Neuronal stem cell (in vitro differentiated cells): ENCODE measurements around the gene IL6ST.
A peak's percentile ranks its signal among the peaks of the same experiment; 100 is the strongest.

Experiments
- DNase-seq: peaks from one replicate; pipeline ENCODE4 v3.0.0-alpha.2; 2013; ENCODE audit warnings: low spot score
- H2AFZ ChIP-seq: one replicate; pipeline ENCODE4 v1.6.1; 2013; ENCODE audit warnings: mild to moderate bottlenecking, low read length, inconsistent platforms
- H2AK5ac ChIP-seq: 2 replicates; pipeline ENCODE4 v1.6.1; 2013; ENCODE audit warnings: low read depth, mild to moderate bottlenecking, inconsistent platforms, low read length, moderate library complexity, mixed read lengths
- H2BK120ac ChIP-seq: 2 replicates; pipeline ENCODE4 v1.6.1; 2013; ENCODE audit warnings: low read depth, mild to moderate bottlenecking, inconsistent platforms, low read length, moderate library complexity, mixed read lengths
- H2BK12ac ChIP-seq: one replicate; pipeline ENCODE4 v1.6.1; 2013; ENCODE audit warnings: low read length, inconsistent platforms
- H2BK15ac ChIP-seq: 2 replicates; pipeline ENCODE4 v1.6.1; 2013; ENCODE audit warnings: mild to moderate bottlenecking, low read length, inconsistent platforms, mixed read lengths
- H2BK5ac ChIP-seq: one replicate; pipeline ENCODE4 v1.6.1; 2013; ENCODE audit warnings: inconsistent platforms, mild to moderate bottlenecking, low read length, moderate library complexity
- H3K14ac ChIP-seq: one replicate; pipeline ENCODE4 v1.6.1; 2013; ENCODE audit warnings: low read length, inconsistent platforms
- H3K18ac ChIP-seq: 2 replicates; pipeline ENCODE4 v1.6.1; 2013; ENCODE audit warnings: low read length, inconsistent platforms
- H3K23ac ChIP-seq: 2 replicates; pipeline ENCODE4 v1.6.1; 2013; ENCODE audit warnings: low read depth, mild to moderate bottlenecking, mixed read lengths, low read length, inconsistent platforms; ENCODE audit not compliant: poor library complexity
- H3K27ac ChIP-seq: replicated peaks from 3 replicates; pipeline ENCODE4 v1.5.1; 2013; ENCODE audit warnings: low read length, inconsistent platforms
- H3K27me3 ChIP-seq, 3 experiments: 2 replicates each; pipeline ENCODE4 v1.6.1; 2013; ENCODE audit warnings: low read length in 3 of 3, mild to moderate bottlenecking in 2 of 3, inconsistent platforms in 1 of 3, low read depth in 1 of 3, mixed read lengths in 1 of 3, moderate library complexity in 1 of 3; ENCODE audit not compliant: control insufficient read depth in 3 of 3, insufficient read depth in 3 of 3
- H3K36me3 ChIP-seq, 2 donors: replicated peaks in 1 of 2; 2 replicates each; pipeline ENCODE4 v1.6.1; 2013; ENCODE audit warnings: low read length in 2 of 2; ENCODE audit not compliant: control insufficient read depth in 2 of 2, insufficient read depth in 2 of 2
- H3K4ac ChIP-seq: 2 replicates; pipeline ENCODE4 v1.6.1; 2013; ENCODE audit warnings: inconsistent platforms, mild to moderate bottlenecking, low read length, moderate library complexity
- H3K4me1 ChIP-seq, 2 donors: 1 replicate in 1 of 2; 2 replicates in 1 of 2; pipeline ENCODE4 v1.6.1; 2013; ENCODE audit warnings: low read length in 2 of 2, low read depth in 1 of 2; ENCODE audit not compliant: control insufficient read depth in 2 of 2, insufficient read depth in 1 of 2
- H3K4me2 ChIP-seq: one replicate; pipeline ENCODE4 v1.6.1; 2013; ENCODE audit warnings: mild to moderate bottlenecking, low read length, inconsistent platforms; ENCODE audit not compliant: insufficient read depth, poor library complexity, severe bottlenecking
- H3K4me3 ChIP-seq, 2 donors: 2 replicates each; pipeline ENCODE4 v1.5.1; 2013; ENCODE audit warnings: low read length in 2 of 2, mild to moderate bottlenecking in 2 of 2, inconsistent platforms in 1 of 2, moderate library complexity in 1 of 2
- H3K79me1 ChIP-seq: one replicate; pipeline ENCODE4 v1.6.1; 2013; ENCODE audit warnings: low read depth, mild to moderate bottlenecking, inconsistent platforms, low read length, moderate library complexity
- H3K9ac ChIP-seq: one replicate; pipeline ENCODE4 v1.6.1; 2013; ENCODE audit warnings: mild to moderate bottlenecking, low read depth, low read length, inconsistent platforms; ENCODE audit not compliant: poor library complexity
- H3K9me3 ChIP-seq, 2 donors: replicated peaks in 1 of 2; 2 replicates each; pipeline versions ENCODE3 to v1.6.1; 2013; ENCODE audit warnings: low read length in 2 of 2, mild to moderate bottlenecking in 2 of 2, inconsistent platforms in 1 of 2, low read depth in 1 of 2, mixed read lengths in 1 of 2, moderate library complexity in 1 of 2; ENCODE audit not compliant: control insufficient read depth in 2 of 2, insufficient read depth in 1 of 2
- H4K8ac ChIP-seq: one replicate; pipeline ENCODE4 v1.6.1; 2013; ENCODE audit warnings: low read depth, mild to moderate bottlenecking, inconsistent platforms, low read length, moderate library complexity
- H4K91ac ChIP-seq: one replicate; pipeline ENCODE4 v1.6.1; 2013; ENCODE audit warnings: low read length, low read depth, mild to moderate bottlenecking, inconsistent platforms; ENCODE audit not compliant: poor library complexity
- WGBS, 2 donors: extraction: QIAGEN DNeasy Blood & Tissue Kit; methylation state at CpG; one replicate each; pipeline ENCODE4 v1.1.7; 2013; ENCODE audit warnings: missing lambda C conversion rate in 2 of 2, mixed read lengths in 1 of 2; ENCODE audit not compliant: insufficient read length in 2 of 2, insufficient replicate concordance in 1 of 2; ENCODE audit errors: extremely low coverage in 2 of 2; 5-methylcytosine and 5-hydroxymethylcytosine counted together

IL6ST gene

DNA sequence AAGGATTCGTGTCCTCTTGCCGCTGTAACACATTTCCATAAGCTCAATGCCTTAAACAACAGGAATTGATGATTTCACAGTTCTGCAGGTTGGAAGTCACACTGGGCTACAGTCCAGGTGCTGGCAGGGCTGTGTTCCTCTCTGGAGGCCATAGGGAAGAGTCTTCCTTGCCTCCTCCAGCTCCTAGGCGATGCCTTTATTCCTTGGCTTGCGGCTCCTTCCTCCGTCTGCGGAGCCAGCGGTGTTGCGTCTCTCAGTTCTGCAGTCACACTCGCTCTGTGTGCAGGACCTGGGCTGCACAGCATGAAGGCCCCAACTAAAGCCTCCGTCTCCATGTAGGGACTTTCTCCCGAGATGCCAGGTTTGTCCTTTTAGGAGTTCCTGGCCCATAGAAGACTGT, 70.0 kb downstream of the IL6ST start:
- peaks cover 0 to 5% of the 10 kb centered on the region in 2 donors for H3K4me1 ChIP-seq
- H3K36me3 ChIP-seq, result no peaks in the 10 kb centered on the region
- no peak overlapping the region for H2AFZ ChIP-seq
- no peak overlapping the region for H3K9ac ChIP-seq
- no peak for DNase-seq
- no peak overlapping the region for H3K14ac ChIP-seq
- H3K23ac ChIP-seq, result no peak overlapping the region
- H4K91ac ChIP-seq, result no peak overlapping the region
- H3K4ac ChIP-seq, result no peak overlapping the region
- no peak overlapping the region for H2BK120ac ChIP-seq
- no peaks in the 10 kb centered on the region for H3K79me1 ChIP-seq
- H2BK12ac ChIP-seq, result no peak overlapping the region
- no peak overlapping the region for H3K27ac ChIP-seq
- peaks cover 0 to 4% of the 10 kb centered on the region in 2 donors for H3K9me3 ChIP-seq
- WGBS, 2 donors, result no CpG with 5 or more reads among the region's 11 CpGs
- no peak overlapping the region for H3K18ac ChIP-seq
- H2BK15ac ChIP-seq, result no peak overlapping the region
- no peak overlapping the region for H3K4me3 ChIP-seq
- H2AK5ac ChIP-seq, result no peak overlapping the region
- peaks cover 0 to 3% (median 0%) of the 10 kb centered on the region in 3 experiments for H3K27me3 ChIP-seq
- no peak overlapping the region for H4K8ac ChIP-seq
- H2BK5ac ChIP-seq, result no peak overlapping the region
- no peak overlapping the region for H3K4me2 ChIP-seq

DNA sequence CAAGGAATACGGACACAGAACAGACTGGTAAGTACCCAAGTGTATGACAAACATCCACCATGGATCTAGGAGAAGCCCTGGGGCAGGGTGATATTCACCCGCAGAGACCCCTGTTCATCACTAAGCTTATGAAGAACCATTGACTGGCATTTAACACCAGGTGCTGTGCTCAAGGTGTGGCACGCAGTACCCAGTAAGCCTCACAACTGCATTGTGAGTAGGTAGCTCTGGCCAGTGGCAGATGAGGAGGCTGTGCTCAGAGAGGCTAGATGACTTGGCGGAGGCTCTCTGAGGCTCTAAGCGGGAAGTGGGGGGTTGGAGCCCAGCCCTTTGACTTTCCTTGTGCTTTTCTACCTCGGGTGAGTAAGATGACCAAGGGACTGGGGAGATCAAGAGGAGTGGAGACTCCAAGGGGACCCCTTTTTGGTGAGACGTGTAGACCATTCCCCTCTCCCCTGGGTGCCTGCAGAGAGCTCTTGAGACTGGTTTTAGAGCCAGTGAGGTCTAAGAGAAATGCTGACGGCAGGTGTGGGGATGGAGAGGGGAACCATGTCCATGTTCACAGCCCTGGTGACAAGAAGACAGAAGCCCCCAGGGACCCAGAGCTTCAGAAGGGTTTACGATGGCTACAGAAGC, 70.8 kb downstream of the IL6ST start:
- H4K8ac ChIP-seq, result no peak overlapping the region
- no peak for DNase-seq

DNA sequence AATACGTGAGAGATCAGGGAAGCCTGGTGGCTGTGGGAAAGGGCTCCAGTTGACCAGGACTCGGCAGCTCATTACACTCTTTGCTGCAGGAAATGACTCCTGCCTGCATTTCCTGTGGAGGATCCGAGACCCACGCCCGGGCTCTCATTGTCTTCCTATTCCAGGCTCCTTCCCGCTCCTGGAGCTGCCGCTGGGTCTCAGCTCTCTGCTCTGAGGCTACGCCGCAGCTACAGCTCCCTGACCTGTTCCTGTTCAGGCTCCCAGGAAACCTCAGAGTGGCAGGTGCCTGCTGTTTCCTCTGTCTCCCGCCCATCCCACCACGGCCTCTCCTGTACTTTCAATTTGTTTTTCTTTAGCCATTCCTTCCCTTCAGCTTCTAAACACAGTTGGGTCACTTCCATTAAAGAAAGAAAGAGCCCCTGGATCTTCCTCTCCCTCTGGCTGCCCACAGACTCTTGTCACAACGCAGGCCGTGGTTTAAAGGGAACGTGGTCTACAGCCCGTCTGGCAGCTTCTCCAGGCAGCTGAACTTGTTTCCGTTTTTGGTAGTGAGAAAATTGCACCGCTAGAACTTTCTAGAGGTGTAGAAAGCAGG, 71.5 kb downstream of the IL6ST start:
- Histone ChIP-seq H3K4ac (no peak overlapping the region), H3K27me3 (peaks cover 0 to 6% (median 0%) of the 10 kb centered on the region in 3 experiments), H3K79me1 (no peaks in the 10 kb centered on the region), H3K18ac (no peak overlapping the region), H4K8ac (no peak overlapping the region), H2AK5ac (no peak overlapping the region), H2BK120ac (no peak overlapping the region), H3K4me2 (no peak overlapping the region), H4K91ac (no peak overlapping the region), H3K4me1 (peaks cover under 1 to 5% of the 10 kb centered on the region in 2 donors), H3K9ac (no peak overlapping the region), H2AFZ (peak overlapping the region; percentile 93), H3K9me3 (peaks cover 0 to 4% of the 10 kb centered on the region in 2 donors), H2BK15ac (no peak overlapping the region), H3K14ac (no peak overlapping the region), H2BK5ac (peak overlapping the region; percentile 62), H2BK12ac (no peak overlapping the region), H3K4me3 (no peak overlapping the region), H3K23ac (no peak overlapping the region), H3K27ac (no peak overlapping the region), H3K36me3 (no peaks in the 10 kb centered on the region)
- DNase-seq, result no peak
- no CpG with 5 or more reads among the region's 17 CpGs for WGBS, 2 donors

More for the DNA sequence above, 70.8 kb downstream of the IL6ST start:
- Histone ChIP-seq H3K14ac (no peak overlapping the region), H3K4me2 (no peak overlapping the region), H2BK5ac (no peak overlapping the region), H3K4me3 (no peak overlapping the region), H2BK15ac (no peak overlapping the region), H3K9ac (no peak overlapping the region), H3K4me1 (peaks cover 0 to 5% of the 10 kb centered on the region in 2 donors), H3K27ac (no peak overlapping the region), H3K18ac (no peak overlapping the region), H2BK120ac (no peak overlapping the region), H3K27me3 (peaks cover 0 to 4% (median 0%) of the 10 kb centered on the region in 3 experiments), H3K9me3 (peaks cover 0 to 4% of the 10 kb centered on the region in 2 donors), H2BK12ac (no peak overlapping the region), H2AK5ac (no peak overlapping the region), H2AFZ (peak overlapping the region; percentile 93), H4K91ac (no peak overlapping the region), H3K79me1 (no peaks in the 10 kb centered on the region), H3K23ac (no peak overlapping the region), H3K36me3 (no peaks in the 10 kb centered on the region), H3K4ac (no peak overlapping the region)
- WGBS, 2 donors, result no CpG with 5 or more reads among the region's 9 CpGs

DNA sequence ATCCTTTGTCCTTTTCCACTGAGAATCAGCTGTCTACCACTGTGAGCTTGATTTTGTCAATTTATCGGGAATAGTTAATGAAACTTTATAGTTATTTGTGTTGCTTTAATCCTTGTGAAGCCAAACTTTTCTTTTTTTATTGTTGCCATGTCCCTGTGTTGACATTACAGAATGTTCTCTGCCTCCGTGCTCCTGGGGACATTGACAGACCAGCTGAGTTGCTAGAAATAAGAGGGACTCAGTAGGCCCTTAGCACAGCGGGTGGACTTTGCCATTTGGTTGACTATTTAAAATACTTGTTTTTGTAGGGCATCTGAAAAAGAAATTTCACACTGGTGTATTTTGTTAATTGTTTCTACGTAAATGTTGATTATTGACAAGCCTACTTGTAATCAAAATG, 73.1 kb downstream of the IL6ST start:
- Histone ChIP-seq H2AK5ac (no peak overlapping the region), H3K4me2 (no peak overlapping the region), H3K14ac (no peak overlapping the region), H3K9ac (no peak overlapping the region), H3K27ac (no peak overlapping the region), H3K4me1 (peaks cover 9 to 11% of the 10 kb centered on the region in 2 donors), H3K4ac (no peak overlapping the region), H3K27me3 (peaks cover 0 to 6% (median 0%) of the 10 kb centered on the region in 3 experiments), H3K9me3 (peaks cover 0 to 4% of the 10 kb centered on the region in 2 donors), H2BK15ac (no peak overlapping the region), H2BK12ac (no peak overlapping the region), H3K18ac (no peak overlapping the region), H2BK5ac (no peak overlapping the region), H3K23ac (no peak overlapping the region), H2AFZ (no peak overlapping the region), H3K79me1 (no peaks in the 10 kb centered on the region), H4K91ac (no peak overlapping the region), H4K8ac (no peak overlapping the region), H2BK120ac (no peak overlapping the region), H3K36me3 (no peaks in the 10 kb centered on the region), H3K4me3 (no peak overlapping the region)
- no peak for DNase-seq
- WGBS, 2 donors, result no CpG with 5 or more reads among the region's 4 CpGs
